Stimulated activated CD8-positive, alpha-beta memory T cell treated with anti-CD3 and anti-CD28 coated beads, Interleukin-2, amount 100 ng/mL, for 1 hour (primary cell): ENCODE data around the gene ARX.

Source experiments
- DNase-seq, 2 donors: peaks; one replicate each; pipeline ENCODE4 v3.0.0-alpha.2; 2020; ENCODE audit warnings: low read depth in 2 of 2

The ARX gene

GRCh38 chrX:25001808-25002660 lies 13.7 kb downstream of the ARX start:
- no peak for DNase-seq

DNA sequence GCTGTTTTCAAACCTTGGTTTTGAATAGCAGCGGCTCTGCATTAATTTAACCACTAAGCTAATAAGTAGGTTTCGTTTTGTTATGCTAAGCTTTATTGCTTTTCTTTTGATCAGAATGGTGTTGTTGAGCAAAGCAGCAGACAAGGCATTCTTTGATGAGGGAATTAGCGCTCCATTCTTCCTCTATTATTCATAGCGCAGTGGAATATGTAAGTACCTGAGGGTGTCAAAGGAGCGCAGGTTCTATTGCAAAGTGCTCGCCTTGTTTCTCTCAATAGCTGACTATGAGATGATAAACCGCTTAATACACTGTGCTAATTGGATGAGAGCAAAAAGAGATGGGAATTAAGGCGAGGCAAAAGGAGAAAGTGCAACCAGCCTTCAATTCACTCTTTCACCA lies 16.3 kb downstream of the ARX start:
- no peak for DNase-seq

DNA sequence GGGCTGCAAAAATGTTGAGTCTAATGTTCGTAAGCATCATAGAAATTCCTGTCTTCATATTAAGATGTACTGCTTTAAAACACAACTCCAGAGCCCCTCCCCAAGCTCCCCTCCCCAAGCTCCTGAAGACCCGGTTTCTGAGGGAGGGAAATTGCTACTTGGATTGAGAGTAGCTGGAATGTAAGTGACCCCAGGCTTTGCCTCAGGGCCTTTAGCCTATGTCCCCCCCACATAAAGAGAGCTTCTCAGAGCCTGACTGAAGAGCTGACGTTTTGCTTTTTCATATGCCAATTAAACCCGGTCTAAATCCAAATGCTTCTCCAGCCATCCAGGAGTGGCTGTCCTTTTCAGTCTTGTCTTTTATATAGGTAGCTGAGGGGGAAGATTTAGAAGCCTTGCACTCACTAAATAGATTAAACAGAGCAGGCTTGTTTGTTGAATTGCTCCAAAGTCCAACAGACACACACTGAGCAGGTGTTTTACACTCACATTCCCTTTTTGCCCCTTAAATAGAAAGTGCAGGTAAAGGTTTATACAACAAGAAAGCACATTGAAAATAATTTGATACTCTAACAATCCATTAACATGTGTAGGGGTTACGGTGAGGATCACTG lies 19.6 kb downstream of the ARX start:
- no peak for DNase-seq

DNA sequence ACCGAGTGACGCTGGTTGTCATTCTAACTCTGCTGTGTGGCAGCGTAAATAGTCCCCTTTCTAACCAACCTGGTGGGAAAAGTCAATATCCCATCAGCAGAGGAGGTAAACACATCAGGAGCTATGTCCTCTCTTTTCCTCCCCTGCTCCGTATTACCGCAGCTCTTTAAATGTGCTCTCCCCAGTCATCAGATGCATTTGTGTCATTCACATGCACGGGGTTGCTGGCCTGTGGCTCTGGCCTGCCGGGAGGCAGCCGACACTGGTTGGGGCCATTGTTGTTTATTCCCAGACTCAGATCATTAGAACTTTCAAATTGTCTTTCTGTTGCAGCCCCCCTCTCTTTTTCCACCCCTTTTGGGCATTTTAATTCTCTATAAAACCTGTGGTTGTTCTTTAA lies 21.9 kb downstream of the ARX start:
- DNase-seq = no peak

DNA sequence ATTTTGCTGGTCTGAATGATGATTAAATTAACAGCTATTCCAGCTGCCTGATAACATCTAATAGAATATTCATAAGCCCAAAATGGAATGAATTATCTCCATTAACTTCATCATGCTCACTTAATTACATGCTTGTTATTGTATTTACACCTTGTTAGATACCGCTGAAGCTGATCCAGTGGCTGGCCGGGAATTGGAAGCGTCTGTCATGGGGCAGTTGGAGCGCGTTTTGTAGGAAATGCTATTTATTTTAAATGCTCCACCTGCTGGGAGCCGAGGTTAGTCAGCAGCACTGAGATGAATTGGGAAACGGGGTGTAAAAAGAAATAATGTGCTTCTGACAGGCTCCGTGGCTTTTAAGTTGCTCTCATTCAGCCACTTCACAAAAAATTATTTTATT lies 25.2 kb downstream of the ARX start:
- DNase-seq = no peak

DNA sequence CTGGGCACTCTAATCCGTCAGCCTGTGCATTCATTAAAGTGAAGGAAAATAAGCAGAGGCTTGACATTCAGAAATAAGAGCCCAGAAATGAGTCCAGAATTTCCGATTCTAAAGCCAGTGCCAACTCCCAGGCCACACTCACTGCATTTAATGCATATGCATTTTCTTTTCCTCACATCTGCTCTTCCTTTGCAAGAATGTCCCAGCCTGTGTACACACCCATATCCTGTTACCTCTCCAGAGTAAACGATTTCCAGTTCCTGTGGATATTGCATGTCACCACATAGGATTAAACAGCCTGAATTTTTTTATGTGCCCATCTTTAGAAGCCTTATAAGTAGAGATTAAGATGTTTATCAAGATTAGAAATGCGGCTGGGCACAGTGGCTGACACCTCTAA lies 27.5 kb downstream of the ARX start:
- DNase-seq = no peak

DNA sequence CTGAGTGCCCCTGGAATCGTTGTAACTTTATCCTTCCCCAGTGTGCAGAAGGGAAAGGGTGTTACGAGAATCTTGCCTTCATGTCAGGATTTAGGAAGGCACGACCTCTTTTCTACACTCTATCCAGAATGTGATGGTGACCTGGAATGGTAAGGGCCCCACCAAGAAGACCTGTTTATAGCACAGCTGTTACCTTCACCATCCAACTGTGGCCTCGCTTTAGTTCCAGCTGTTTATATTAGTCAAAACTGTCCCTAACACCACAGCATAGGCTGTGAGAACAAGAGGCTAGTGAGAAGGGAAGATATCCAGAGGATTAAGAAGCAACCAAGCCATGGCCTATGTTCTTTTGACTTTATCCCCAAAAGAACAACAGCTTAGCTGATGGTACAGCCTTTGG lies 28.0 kb downstream of the ARX start:
- no peak for DNase-seq

DNA sequence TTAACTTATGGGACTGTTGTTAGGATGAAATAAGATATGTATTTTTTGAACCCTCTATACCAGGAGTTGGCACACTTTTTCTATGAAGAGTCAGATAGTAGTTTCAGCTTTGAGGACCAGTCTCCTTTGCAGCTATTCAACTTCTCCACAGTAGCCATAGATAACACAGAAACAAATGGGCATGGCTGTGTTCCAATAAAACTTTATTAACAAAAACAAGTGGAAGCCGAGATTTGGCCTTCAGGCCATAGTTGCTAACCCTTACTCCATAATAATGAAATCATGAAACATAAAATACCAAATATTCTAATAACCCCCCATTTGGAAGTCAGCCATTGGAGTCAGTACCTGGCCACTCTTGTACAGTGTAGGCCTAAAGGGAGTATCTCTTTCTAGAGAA lies 30.6 kb downstream of the ARX start:
- DNase-seq = no peak

GRCh38 chrX:24983931-24984330 lies 31.8 kb downstream of the ARX start:
- no peak for DNase-seq

DNA sequence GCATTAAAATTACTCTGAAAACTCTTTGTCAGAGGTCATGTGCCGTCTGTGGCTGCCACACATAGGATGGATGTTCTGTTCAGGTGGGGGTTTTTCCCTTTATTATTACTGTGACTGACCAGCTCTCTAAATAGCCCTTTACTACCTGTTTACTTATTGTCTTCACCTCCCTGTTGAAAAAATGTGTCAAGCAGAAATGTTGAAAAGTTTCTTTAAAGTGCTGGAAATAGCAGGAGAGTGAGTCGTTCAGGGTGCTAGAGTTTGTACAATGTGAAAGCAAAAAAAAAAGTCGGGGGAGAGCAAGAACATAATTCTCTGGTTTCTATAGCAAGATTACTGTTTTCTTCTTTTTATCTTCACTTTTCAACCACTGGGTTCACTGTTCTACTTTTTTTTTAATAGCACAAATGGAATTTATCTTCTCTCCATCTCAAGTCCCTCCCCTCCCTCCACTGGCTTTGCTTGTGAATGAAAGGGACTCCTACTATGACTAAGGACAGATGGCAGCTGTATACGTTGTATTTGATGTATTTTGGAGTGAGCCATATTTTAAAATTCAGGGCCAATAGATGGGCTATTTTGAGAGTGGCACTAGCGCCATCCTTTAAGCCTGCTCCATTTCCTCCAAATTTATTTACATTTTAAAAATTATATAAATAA lies 33.3 kb downstream of the ARX start:
- no peak for DNase-seq

GRCh38 chrX:24981030-24981429 lies 34.7 kb downstream of the ARX start:
- DNase-seq = no peak

GRCh38 chrX:24979081-24979480 lies 36.7 kb downstream of the ARX start:
- no peak for DNase-seq

DNA sequence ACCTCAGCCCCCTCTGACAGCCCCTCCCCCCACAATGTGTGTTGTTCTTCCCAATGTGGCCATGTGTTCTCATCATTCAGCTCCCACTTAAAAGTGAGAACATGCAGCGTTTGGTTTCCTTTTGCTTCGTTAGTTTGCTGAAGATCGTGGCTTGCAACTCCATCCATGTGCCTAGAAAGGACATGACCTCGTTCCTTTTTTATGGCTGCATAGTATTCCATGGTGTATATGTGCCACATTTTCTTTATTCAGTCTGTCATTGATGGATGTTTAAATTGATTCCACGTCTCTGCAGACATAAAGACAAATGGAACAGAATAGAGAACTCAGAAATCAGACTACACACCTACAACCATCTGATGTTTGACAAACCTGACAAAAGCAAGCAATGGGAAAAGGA lies 46.0 kb downstream of the ARX start:
- no peak for DNase-seq

DNA sequence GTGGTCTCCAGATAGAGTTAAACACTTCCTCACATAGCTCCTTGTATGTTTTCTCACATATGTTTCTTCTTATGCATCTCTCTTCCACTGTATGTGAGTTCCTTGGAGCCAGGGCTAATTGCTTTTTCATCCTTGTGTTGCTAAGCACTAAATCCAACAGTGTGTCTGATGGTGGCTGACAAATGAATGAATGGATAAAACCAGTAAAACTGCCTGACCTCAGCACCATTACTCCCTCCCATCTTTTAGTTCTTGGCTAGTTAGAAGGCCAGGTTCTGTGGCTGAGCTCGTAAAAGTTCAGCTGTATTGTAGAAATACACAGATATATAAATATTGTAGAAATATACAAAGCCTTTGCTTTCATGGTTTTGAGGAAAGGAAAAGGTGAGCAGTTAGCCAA lies 50.4 kb downstream of the ARX start:
- DNase-seq = no peak

GRCh38 chrX:24963823-24964222 lies 51.9 kb downstream of the ARX start:
- DNase-seq = no peak

DNA sequence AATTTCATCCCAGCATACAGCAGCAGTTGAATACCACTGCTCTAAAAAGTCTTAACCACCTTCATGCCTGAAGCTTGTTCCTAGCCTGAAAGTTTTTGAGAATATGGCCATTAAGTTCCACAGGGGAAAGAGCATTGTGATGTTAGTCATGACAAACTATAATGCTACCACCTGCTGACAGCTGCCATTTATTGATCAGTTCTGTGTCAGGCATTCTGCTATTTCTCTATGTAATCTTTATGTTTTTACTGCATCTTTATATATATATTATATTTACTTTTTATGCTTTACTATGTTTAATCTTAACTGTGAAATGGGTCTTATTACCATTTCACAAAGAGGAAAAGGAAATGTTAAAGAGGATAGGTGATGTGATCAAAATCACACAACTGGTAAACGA lies 54.0 kb downstream of the ARX start:
- DNase-seq = no peak

- DNase-seq = no peak
Observed at GRCh38 chrX:24956828-24957227, 58.9 kb downstream of the ARX start.

DNA sequence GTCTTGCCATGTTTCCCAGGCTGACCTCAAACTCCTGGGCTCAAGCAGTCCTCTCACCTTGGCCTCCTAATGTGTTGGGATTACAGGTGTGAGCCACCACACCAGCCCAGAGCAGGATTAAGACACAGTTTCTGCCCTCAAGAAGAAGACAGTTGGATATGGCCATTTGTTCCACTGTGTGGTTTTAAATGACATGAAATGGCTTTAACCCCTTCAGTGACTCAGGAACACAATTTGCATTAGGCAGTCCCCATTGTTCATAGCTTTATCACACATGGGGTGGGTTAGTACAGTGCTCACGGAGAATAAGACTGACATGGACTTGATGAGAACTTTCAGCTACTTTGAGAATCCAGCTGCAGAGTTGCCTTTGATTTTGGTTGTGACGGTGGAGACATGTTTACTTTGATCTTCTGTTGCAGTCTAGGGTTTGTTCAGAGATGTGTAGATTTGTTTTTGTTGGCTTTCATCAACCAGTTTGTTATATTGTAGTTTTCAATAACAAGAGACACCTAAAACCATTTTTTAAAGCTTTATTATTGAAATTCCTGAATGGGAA lies 60.3 kb downstream of the ARX start:
- DNase-seq = no peak

GRCh38 chrX:24954732-24955131 lies 61.0 kb downstream of the ARX start:
- DNase-seq = no peak
